PFSK-1 (cell line): ENCODE measurements around the gene MARCHF10.

Experiments
- FOXP2 ChIP-seq: optimal IDR thresholded peaks from 2 replicates; pipeline ENCODE3; 2011; ENCODE audit warnings: borderline replicate concordance, control low read depth, inconsistent platforms; ENCODE audit not compliant: insufficient read depth; ENCODE audit errors: extremely low read length, extremely low read depth
- POLR2AphosphoS5 ChIP-seq: IDR thresholded peaks from 2 replicates; pipeline ENCODE4 v1.6.1; 2012; ENCODE audit warnings: low read depth, mild to moderate bottlenecking, control low read depth, low read length, moderate library complexity
- SIN3A ChIP-seq: IDR thresholded peaks from 2 replicates; pipeline ENCODE4 v1.6.1; 2012; ENCODE audit warnings: mild to moderate bottlenecking, low read length, moderate library complexity, borderline replicate concordance; ENCODE audit not compliant: insufficient read depth
- TAF1 ChIP-seq: IDR thresholded peaks from 2 replicates; pipeline ENCODE4 v1.6.1; 2012; ENCODE audit warnings: low read length, control low read depth, borderline replicate concordance; ENCODE audit not compliant: insufficient read depth
- TF ChIP-seq, protein P1 (sequence below), 2 experiments: IDR thresholded peaks; 2 replicates each; pipeline versions ENCODE4 v1.6.1 to v1.8.0; 2011 to 2012; ENCODE audit warnings: low read depth in 2 of 2, low read length in 2 of 2, control low read depth in 1 of 2, inconsistent platforms in 1 of 2, mild to moderate bottlenecking in 1 of 2, moderate library complexity in 1 of 2; ENCODE audit not compliant: insufficient read depth in 1 of 2

Gene MARCHF10

DNA sequence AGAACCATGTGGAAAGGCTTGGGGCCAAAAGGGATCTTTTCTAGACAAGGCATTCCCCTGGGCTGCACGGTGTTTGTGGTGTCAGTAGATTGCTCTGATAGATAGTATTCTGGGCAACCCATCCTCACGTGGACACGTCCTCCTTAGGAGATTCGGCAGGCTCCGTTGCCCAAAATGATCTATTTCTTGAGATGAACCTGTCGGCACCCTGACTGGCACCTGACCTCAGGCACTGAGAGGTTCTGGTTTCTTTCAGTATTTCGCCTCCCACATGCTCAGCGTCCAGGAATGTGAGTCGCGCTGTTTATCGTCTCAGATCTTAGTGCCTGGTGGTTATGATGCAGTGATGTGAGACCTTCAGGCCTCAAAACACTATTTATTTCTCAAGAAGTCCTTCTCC is 89.7 kb downstream of the MARCHF10 start:
- no peak for TF ChIP-seq FOXP2
- TF ChIP-seq TAF1: no peak
- TF ChIP-seq POLR2AphosphoS5: no peak
- TF ChIP-seq, protein P1, sequence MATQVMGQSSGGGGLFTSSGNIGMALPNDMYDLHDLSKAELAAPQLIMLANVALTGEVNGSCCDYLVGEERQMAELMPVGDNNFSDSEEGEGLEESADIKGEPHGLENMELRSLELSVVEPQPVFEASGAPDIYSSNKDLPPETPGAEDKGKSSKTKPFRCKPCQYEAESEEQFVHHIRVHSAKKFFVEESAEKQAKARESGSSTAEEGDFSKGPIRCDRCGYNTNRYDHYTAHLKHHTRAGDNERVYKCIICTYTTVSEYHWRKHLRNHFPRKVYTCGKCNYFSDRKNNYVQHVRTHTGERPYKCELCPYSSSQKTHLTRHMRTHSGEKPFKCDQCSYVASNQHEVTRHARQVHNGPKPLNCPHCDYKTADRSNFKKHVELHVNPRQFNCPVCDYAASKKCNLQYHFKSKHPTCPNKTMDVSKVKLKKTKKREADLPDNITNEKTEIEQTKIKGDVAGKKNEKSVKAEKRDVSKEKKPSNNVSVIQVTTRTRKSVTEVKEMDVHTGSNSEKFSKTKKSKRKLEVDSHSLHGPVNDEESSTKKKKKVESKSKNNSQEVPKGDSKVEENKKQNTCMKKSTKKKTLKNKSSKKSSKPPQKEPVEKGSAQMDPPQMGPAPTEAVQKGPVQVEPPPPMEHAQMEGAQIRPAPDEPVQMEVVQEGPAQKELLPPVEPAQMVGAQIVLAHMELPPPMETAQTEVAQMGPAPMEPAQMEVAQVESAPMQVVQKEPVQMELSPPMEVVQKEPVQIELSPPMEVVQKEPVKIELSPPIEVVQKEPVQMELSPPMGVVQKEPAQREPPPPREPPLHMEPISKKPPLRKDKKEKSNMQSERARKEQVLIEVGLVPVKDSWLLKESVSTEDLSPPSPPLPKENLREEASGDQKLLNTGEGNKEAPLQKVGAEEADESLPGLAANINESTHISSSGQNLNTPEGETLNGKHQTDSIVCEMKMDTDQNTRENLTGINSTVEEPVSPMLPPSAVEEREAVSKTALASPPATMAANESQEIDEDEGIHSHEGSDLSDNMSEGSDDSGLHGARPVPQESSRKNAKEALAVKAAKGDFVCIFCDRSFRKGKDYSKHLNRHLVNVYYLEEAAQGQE (IDR thresholded peaks at IDR 0.05; ENCODE audit: insufficient read depth in 1 of 2, low read depth in 2 of 2, low read length in 2 of 2): no peak
- TF ChIP-seq SIN3A: no peak

DNA sequence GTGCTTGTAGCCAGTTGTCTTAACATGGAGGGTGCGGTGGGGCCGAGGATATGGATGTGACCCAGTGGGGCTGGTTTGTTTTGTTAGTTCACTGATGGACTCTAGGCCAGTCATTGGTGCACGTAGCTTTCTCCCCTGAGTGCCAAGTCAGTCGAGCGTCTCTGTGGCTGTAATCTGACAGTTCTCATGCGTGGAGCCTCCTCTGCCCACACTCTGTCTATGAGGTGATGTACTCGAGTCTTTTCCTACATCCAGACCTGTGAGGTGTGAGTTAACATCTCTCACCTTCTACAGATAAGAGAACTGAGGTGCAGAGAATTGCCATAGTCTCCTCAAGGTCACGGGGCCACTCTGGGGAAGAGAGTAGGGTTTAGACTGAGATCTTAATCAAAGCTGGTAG is 90.2 kb downstream of the MARCHF10 start:
- TF ChIP-seq POLR2AphosphoS5: no peak
- TF ChIP-seq, protein P1 (IDR thresholded peaks at IDR 0.05; ENCODE audit: insufficient read depth in 1 of 2, low read depth in 2 of 2, low read length in 2 of 2): no peak
- TF ChIP-seq TAF1: no peak
- no peak for TF ChIP-seq SIN3A
- no peak for TF ChIP-seq FOXP2

- TF ChIP-seq, protein P1 (IDR thresholded peaks at IDR 0.05; ENCODE audit: insufficient read depth in 1 of 2, low read depth in 2 of 2, low read length in 2 of 2): no peak
- TF ChIP-seq TAF1: no peak
- TF ChIP-seq FOXP2: no peak
- TF ChIP-seq POLR2AphosphoS5: no peak
- TF ChIP-seq SIN3A: no peak
Observed at GRCh38 chr17:62717589-62717855, 90.6 kb downstream of the MARCHF10 start.

DNA sequence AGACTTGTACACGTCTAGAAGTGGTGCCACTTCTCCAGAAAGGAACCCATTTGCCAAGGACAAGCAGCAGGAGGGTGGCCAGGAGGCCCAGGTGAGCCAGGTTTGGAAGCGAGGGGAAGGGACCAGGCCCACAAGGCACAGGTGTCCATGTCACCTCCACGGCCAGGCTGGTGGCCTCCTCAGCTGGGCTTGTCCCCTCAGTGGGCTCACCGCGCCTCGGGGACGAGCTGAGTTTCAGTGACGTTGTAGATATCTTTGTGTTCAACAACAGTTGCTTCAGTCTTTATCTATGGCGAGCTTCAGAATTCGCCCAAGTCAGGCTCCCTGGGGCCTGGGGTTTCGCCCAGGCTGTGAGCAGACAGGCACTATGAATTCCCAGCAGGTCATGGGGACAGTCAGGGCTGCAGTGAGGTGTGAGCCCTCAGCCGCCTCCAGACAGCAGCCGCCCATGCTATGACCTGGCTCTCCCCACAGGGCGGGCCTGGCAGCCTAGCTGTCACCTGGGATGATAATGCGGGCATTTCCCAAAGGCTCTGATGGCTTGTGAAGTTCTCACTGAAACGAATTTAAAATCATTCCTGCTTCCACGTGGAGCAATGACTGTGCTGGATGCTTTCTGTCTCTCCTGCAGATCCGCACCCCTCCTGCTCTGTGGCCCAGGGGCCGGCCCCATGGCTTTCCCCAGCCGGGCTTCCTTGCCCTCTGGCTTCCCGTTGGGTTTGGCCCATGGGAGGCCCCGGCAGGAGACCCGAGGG is 91.1 kb downstream of the MARCHF10 start:
- no peak for TF ChIP-seq SIN3A
- TF ChIP-seq TAF1: no peak
- TF ChIP-seq, protein P1 (IDR thresholded peaks at IDR 0.05; ENCODE audit: insufficient read depth in 1 of 2, low read depth in 2 of 2, low read length in 2 of 2): no peak
- no peak for TF ChIP-seq POLR2AphosphoS5
- TF ChIP-seq FOXP2: no peak
